Mucosa of gallbladder (tissue), 1 donor: ENCODE data around the gene CNOT6L. TPM values are rescaled to one million over a fixed set of nuclear protein-coding genes. Genes with fewer than 3 reads are reported as not detected.
A peak's percentile ranks its signal among the peaks of the same experiment; 100 is the strongest.

Experiments used
- DNase-seq: peaks from one replicate; pipeline ENCODE4 v3.0.0-alpha.2; 2020; ENCODE audit warnings: low spot score
- total RNA-seq: library from RNA; stranded (reverse); gene quantifications from one replicate; pipeline ENCODE4 v1.2.1, GENCODE V29; 2021
- donor health status: DM: no; HTN: no; CAD: no.

CNOT6L gene
- total RNA-seq, 1 donor from 2014 or later = 43.2 TPM

GRCh38 chr4:77712675-77713074 lies 106.5 kb downstream of the CNOT6L start:
- DNase-seq = no peak

GRCh38 chr4:77711469-77711868 lies 107.7 kb downstream of the CNOT6L start:
- no peak for DNase-seq

DNA sequence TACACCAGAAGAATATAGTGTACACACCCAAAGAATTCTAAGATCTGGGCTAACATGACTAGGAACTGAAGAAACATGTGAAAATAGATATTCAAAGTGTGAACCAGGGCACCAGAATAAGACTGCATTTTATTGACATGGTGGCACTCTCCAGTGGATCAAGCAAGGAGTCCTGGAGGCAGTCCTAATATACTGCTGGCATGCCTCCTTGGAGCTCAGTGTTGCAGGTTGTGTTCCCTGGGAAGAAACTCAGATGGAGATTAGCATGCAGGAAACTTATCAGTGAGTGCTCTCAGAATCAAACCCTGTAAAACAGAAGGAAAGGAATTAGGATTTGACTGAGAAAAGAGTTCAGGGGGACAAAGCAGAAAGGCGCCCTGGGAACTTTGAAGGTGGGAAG lies 108.5 kb downstream of the CNOT6L start:
- no peak for DNase-seq

DNA sequence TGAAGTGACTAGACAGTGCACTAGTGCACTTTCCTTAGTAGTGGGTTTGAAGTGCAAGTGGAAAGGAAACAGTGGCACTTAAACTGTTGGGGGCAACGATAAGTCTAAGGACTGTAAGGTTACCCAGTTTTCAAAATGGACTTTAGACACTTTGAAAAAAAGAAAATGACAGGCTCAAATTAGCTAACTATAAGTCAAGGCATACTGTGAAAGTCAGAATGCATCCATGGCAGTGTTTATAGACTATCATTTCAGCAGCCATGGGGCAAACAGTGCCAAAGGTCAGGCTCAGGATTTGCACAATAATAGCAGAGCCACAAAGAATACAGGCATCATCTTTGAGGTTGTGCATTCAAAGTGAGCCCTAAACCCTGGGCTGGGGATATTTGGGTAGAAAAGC lies 109.1 kb downstream of the CNOT6L start:
- DNase-seq = no peak

GRCh38 chr4:77706717-77707116 lies 112.5 kb downstream of the CNOT6L start:
- DNase-seq = no peak

- DNase-seq = no peak
These were observed 115.5 kb downstream of the CNOT6L start for GRCh38 chr4:77703666-77704065.

DNA sequence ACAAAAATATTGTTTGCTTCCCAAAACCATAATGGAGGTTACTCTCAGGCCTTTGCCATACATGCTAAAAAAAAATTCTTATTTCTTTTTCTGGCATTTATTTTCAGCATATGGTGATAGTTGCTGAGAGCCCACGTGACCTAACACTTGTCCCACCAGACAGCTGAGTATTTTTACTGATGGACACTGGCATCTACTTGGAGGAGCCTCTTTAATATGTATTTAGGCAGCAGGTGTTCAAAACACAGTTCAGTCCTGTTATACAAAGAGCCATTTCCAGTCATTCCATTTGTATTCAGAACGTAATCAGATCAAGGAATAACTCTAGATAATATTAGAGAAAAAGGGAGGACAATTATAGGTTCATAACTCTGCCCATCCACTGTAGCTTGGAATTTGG lies 118.0 kb downstream of the CNOT6L start:
- no peak for DNase-seq

- DNase-seq = no peak
These were observed 119.4 kb downstream of the CNOT6L start for GRCh38 chr4:77699731-77700210.

GRCh38 chr4:77697860-77698590 lies 121.1 kb downstream of the CNOT6L start:
- peak; percentile 43 for DNase-seq

DNA sequence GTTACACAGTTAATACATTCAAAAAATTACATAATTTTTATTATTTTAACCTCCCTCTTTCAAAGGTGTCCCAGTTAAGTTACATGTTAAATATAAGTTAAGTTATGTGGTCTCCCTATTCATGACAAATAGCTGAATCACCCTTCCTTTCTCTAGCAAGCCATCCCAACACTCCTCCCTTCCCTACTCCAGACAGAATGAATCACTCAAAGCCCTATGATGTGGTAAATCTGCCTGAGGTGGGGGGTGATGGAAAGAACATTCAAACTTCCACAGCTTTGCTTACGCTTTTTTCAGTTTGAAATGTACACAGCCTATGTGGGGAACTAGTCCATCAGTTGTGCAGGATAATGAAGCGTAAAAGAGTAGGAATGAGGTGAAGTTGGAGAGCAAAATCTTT lies 123.4 kb downstream of the CNOT6L start:
- no peak for DNase-seq

- DNase-seq = no peak
These were observed 126.2 kb downstream of the CNOT6L start for GRCh38 chr4:77692847-77693432.

DNA sequence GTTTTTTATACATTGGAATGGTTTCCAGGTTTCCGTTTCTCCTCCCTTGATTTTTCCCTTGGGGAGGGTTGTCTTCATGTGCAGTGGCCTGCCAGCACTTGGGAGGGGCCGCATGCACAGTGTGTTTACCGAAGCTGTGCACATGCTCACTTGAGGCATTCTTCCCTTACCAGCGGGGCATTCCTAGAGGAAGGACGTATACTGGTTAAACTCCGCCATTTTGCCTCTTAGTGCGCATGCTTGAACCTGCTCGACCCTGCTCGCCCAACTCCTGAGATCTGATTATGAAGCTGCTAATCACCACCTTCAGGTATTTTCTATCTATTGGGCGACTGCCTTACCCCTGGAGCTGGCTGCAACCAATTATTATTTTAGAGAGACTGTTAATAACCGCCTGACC lies 137.4 kb downstream of the CNOT6L start:
- DNase-seq = no peak

- no peak for DNase-seq
These were observed 142.3 kb downstream of the CNOT6L start for GRCh38 chr4:77676842-77677241.

GRCh38 chr4:77671051-77671450 lies 148.1 kb downstream of the CNOT6L start:
- no peak for DNase-seq

- DNase-seq = no peak
These were observed 149.1 kb downstream of the CNOT6L start for GRCh38 chr4:77669946-77670590.

DNA sequence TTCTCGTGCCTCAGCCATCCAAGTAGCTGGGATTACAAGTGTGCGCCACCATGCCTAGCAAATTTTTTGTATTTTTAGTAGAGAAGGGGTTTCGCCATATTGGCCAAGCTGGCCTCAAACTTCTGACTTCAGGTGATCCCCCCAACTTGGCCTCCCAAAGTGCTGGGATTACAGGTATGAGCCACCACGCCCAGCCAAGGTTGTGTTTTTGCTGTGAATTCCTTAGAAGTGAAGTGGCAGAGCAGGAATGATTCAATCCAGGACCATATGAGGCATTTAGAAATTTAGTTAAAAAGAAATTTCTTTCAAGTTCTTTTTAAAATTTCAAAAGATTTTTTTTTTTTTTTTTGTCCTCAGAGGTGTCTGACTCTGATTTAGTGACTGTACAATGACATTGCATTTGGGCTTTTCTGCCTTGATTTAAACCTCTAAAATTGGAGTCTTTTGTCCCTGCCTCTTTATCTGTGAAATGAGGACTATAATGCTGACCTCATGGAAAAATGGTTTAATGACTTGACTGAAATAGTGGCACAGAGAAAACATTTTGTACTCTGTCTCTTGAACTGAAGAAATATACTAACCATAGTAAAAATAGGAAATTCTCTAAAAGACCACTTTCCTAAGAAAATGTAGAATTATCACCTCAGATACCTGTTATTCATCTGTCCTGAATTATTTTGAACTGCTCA lies 153.6 kb downstream of the CNOT6L start:
- DNase-seq = no peak

Other genes with a start within 250 kb of the CNOT6L start
- gene CXCL13, start 213.5 kb downstream of the CNOT6L start, total RNA-seq = 2.8 TPM
- gene MRPL1, start 43.5 kb upstream of the CNOT6L start, total RNA-seq = 22.1 TPM
- gene FRAS1, start 238.0 kb upstream of the CNOT6L start, total RNA-seq = 6.8 TPM